ENCODE data around the gene AUH. TPM values are rescaled to one million over a fixed set of nuclear protein-coding genes. Genes with fewer than 3 reads are reported as not detected.

Gene AUH
- polyA plus RNA-seq, 1 donor = 41.5 TPM

DNA sequence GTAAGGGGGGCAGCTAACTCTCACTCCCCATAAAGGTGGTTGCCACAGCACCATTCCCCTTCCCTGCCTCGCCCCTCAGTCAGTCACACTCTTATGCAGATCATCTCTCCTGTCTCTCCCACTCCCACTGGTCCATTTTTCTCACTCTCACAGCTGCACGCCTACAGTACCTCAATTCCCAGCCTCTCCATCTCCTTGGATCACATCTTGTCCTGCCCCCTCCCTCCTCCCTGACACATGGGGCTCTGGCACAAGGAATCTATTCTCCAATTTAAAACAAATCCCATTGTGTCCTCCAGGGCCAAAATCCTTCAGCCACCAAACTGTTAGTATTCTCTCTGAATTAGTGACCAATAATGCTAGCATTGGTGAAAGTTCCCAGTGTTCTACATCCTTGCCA, 114.4 kb downstream of the AUH start:
- no peak for DNase-seq

DNA sequence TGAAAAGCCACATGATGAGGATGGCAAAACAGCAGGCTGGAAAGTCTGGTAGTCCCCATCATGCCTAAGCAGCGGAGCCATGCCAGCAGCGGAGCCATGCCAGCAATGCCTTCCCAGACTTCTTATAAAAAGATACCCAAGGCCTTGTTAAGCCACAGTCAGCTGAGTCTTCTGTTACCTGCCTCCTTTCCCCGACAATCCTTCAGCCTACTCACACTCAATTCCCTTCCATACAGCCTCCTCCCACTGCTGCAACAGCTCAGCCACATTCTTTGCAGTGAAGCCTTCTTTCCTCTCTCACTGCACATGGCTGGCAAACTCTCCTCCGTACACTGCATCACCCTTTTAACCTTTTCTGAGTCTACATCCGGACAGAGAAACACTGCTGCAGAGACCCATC, 114.9 kb downstream of the AUH start:
- DNase-seq = peak; percentile 11

DNA sequence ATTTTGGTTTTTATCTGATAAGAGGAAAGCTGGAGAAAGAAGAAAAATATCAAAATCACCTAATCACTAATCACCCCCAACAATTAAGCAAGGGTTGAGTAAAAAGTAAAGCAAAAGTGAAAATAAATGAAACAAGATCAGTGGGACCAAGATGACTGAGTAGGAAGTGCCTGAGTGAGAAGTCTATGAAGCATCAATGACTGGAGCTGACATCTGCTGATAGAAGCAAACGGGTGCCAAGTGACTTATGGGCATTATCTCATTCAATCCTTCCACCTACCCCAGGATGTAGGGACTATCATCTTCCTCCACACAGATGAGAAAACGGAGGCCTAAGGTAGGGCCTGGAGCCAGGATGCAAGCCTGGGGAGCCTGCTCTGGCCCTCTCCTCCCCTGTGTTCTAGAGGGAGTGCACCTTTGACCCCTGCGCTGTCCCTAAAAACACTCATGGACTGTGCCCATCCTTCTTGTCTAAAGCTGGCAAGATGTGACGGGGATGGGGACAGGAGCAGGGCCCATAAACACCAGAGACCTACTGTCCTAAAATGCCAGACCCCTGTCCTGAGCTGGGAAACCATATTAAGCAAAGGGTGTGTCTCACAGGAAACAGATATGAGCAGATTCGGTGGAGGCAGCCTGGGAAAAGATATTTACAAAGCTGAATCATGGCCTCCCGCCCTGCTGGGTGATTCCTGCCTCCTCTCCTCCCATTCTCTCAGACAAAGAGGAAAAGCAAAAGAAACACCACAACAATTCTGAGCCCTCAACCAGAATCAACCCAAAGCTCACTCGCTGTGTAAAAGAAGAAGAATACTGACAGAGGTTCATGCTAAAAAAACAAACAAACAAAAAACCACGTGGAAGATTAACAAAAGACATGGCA, 116.0 kb downstream of the AUH start:
- no peak for DNase-seq

DNA sequence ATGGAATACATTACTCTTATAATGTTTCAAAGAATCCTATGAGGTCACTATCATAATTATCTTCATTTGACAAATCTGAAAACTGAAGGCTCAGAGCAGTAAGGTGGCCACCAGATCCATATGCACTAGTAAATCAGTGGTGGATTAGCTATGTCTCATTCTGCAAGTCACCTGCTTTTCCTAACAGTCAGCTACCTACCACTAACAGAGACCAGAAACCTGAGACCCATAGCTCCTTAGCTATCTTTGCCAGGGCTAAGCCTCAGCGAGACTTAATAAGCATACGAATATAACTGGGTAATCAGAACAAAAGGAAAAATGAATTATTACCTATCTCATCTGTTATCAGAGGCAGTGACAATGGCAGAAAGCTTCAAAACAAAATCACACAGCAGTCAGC, 118.7 kb downstream of the AUH start:
- DNase-seq = no peak

- DNase-seq = no peak
Observed at GRCh38 chr9:91241909-91242308, 119.8 kb downstream of the AUH start.

- DNase-seq = no peak
Observed at GRCh38 chr9:91240596-91241165, 121.0 kb downstream of the AUH start.

GRCh38 chr9:91239367-91240111, 122.2 kb downstream of the AUH start:
- DNase-seq = no peak

- no peak for DNase-seq
Observed at GRCh38 chr9:91234523-91234922, 127.2 kb downstream of the AUH start.

DNA sequence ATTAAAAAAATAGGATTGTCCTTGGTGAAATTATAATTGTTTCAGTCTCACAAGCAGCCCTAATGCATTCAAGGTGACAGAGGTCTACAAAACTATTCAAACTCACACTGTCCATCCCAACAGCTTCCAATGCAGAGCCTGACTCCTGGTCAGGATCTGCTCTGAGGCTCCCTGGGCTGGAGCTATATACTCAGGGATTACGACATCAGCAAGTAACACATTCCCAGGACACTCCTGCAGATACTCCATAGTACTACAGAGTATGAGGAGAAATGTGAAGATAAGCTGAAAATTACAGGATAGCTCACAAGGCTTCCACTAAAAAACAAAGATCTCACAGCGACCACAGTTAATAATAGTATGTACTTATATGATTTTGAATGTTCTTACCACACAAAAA, 130.1 kb downstream of the AUH start:
- no peak for DNase-seq

GRCh38 chr9:91223000-91223399, 138.7 kb downstream of the AUH start:
- DNase-seq = no peak

DNA sequence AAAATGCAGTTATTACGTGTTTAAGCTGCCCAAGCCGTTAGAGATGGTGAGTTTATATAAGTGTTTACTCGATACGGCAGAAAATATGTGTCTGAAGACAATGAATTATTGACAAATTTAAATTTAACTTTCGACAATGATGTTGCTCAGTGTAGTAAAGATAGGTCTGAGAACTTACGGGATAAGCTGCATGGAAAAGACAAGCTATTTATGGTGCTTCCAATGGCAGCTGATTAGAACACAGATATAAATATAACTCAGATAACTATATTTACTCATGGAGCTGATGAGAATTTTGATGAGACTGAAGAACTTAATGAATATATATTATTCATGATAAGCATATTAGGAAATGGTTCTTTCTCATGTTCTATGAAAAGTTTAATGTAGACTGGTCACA, 139.3 kb downstream of the AUH start:
- no peak for DNase-seq

GRCh38 chr9:91221332-91221731, 140.4 kb downstream of the AUH start:
- no peak for DNase-seq

GRCh38 chr9:91220491-91221135, 141.1 kb downstream of the AUH start:
- DNase-seq = no peak

GRCh38 chr9:91220021-91220420, 141.7 kb downstream of the AUH start:
- DNase-seq = no peak

DNA sequence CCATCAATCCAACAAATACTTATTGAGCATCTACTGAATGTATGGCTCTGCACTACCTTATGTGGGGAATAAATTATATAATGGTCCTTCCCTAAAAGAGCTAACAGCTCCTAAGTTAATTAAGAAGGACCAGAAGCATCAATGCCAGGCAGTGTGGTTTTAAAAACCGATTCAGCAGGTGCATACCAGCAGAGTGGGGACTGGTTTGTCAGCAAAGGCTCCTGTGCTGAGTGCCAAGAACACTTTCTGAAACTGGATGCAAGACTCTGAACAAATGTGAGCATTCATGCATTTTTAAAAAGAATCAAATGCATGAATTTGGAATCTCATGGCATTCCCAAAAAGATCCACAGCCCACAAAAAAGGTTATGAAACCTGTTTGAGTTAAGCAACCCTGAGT, 142.2 kb downstream of the AUH start:
- DNase-seq = no peak

GRCh38 chr9:91217388-91217787, 144.3 kb downstream of the AUH start:
- DNase-seq = no peak

- DNase-seq = no peak
Observed at GRCh38 chr9:91214867-91215266, 146.9 kb downstream of the AUH start.

GRCh38 chr9:91214086-91214485, 147.6 kb downstream of the AUH start:
- DNase-seq = no peak

- DNase-seq = no peak
Observed at GRCh38 chr9:91212596-91213243, 149.0 kb downstream of the AUH start.

DNA sequence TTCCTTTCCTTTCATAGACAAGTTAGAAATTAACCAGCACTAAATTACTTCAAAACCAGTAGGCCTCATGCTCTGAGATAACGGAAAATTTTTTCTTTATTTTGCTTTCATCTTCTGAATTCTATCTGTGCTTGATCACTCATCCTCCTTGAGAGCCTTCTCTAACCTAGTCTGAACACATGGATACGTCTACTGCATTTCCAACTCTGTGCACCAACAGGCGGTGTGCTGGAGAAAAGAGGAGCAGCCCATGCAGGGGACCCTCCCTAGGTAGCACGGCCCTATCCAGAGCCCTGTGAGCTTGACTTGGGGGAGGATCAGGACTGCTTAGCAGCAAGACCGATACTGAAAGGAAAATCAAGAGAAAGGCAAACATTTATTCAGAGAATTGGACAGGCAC, 149.8 kb downstream of the AUH start:
- no peak for DNase-seq

GRCh38 chr9:91211414-91211813, 150.3 kb downstream of the AUH start:
- no peak for DNase-seq

- no peak for DNase-seq
Observed at GRCh38 chr9:91210318-91210717, 151.4 kb downstream of the AUH start.

Data from left kidney (tissue), 2 donors.